Stimulated activated CD4-positive, alpha-beta T cell treated with anti-CD3 and anti-CD28 coated beads, Interleukin-2, amount 100 ng/mL, for 4 hours (primary cell): ENCODE measurements around the gene MAEA.

Experiments
- DNase-seq: peaks from one replicate; pipeline ENCODE4 v3.0.0-alpha.2; 2020; ENCODE audit warnings: low read depth

Gene MAEA

GRCh38 chr4:1289207-1290164 is at the start of gene MAEA:
MAEA (plus strand) TSS chr4:1289891; CDS start chr4:1289914, 23 bp downstream.
- DNase-seq: peak; percentile 96

DNA sequence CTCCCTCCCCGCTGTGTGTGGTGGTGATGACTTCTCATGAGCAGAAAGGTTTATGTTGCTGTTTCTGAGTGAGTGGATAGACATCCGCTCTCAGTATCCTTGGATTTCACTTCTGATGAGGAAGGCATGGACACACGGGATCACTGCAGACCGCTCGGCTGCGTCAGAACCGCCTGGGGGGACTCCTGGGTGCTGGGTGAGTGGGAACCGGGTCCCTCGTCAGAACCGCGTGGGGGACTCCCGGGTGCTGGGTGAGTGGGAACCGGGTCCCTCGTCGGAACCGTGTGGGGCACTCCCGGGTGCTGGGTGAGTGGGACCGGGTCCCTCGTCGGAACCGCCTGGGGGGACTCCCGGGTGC is 49.8 kb upstream of the MAEA start:
- DNase-seq: no peak

DNA sequence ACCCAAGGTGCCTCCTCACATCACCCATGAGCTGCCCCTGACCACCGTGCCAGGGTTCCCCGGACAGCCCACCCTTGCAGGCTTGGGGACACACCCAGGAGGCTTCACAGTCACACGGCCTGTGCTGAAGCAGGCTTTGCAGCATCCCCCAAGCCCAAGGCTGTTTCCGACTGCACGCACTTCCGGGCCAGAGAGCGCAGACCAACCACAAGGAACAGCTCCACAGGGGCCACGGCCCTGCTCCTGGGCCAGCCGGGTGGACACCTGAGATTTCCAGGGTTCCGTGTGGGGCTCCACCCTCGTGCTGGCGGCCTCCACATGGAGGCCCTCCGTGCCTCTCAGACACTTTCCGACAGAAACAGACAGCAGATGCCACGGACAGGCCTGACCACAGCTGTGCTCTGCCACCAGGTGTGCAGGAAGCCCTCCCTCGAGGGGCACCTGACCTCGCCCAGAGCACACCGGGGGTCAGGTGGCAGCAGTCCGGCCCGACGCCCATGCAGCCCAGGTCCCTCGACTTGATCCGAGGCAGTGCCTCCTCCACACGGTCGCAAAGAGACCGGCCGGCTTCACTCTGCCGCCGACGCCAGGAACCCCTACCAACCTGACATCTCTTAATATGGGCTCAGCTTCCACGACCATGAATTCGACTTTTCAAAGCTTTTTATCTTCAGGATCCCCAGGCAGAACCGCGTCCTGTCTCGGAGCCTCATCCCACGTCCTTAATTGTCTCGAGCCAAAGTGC is 48.8 kb upstream of the MAEA start:
- no peak for DNase-seq

DNA sequence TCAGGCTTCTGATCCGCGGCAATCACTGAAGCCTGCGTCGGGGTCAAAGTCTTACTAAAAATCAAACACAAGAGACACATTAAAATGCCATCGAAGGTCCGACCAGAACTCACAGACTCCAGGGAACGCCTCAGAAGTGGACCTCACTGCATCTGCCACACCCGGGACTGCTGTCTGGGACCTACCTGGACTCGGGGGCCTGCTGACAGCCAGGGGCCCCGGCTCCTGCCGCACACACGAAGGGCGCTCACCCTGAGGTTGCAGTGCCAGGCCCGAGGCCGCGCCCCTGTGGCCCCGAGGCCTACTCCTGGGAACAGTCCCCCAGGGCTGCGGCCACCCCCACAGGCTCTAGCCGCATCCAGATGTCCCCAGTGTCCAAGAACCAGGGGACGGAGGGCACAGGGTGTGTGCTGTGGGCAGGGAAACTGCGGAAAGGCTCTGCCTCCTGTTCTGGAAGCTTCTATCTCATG is 48.2 kb upstream of the MAEA start:
- no peak for DNase-seq

DNA sequence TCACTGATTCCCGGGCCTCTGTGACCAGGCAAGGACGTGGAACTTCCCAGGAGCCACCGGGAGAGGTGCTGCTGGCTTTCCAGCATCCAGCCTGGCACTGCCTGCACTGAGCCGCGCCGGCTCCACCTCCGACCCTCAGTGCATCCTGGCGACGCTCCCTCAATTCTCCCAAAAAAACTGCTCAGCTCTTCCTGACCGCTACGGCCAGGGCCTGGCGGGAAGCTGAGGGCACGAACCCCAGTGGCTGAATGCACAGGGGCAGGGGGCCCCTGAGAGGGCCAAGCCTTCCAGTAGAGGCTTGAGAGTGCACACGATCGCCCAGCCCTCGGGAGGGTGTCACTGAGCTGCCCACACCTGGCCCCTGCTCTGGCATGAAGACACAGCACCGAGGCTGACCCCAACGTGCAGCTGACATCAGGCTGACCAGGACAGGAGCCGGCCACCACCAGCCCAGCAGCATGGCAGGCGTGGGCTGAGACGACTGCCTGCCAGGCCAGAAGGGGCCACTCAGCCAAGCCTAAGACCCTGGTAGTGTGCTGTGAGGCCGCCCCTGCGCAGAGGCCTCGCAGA is 47.7 kb upstream of the MAEA start:
- no peak for DNase-seq

DNA sequence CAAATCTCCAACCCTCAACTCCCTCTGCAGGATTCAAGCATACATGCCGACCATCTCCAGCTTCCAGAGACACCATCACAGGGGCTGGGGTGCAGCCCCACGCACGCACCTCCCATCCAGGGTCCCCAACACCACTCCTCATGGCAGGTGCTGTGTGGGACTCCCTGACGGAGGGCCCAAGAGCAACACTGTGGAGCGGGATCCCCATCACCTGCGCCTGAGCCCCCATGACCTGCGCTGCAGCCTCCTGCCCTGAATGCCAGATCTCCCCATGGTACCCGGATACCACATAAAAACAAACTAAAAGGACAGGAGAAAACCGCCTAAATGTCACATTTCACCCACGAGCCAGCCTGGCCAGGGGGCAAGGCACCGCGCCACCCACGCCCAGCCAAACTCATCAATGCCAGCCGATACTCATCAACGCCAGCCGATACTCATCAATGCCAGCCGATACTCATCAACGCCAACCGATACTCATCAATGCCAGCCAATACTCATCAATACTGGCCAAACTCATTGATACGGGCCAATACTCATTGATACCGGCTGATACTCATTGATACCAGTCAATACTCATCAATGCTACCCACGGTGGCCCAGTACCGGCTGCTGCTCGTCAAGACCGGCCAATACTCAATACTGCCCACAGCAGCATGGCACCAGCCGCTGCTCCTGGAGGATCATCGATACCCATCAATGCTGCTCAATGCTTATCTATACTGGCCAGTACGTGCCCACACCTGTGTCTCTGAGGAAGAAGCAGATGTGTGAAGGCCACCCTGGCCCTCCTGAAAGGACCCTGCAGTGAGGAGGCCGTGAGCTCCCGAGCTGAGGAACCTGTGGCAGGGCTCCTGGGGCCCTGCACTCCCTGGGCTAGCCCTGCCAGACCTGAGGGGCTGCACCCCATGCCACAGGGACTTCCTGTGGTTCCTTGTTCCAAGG is 46.9 kb upstream of the MAEA start:
- no peak for DNase-seq

DNA sequence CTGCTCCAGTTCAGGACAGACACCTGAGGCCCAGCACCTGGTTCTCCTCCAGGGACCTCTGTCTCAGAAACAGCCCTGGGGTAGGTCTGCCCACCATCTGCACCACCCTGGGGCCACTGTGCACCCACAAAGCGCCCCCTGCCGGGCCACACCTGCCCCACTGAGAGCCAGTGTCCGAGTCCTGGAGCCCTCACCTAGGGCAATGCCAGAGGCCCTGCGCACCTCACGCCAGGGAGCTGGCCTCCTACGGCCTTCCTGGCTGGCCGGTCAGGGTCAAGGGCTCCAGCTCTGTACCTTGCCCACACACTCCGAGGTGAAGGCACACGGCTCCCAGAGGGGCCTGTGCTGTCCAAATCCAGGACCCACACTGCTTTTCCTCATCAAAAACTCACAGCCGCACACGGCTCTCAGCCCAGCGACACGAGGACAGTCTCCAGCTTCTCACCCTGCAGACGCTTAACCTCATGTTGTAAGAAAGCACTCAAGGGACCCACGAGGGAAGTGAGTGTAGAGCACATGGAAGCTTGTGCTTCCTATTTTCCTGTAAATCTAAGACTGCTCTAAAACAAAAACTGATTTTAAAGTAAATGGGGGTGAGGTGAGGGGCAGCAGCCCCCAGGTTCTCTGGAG is 46.1 kb upstream of the MAEA start:
- no peak for DNase-seq

GRCh38 chr4:1244081-1244977 is 45.4 kb upstream of the MAEA start:
- no peak for DNase-seq

- no peak for DNase-seq
These were observed 44.7 kb upstream of the MAEA start for GRCh38 chr4:1244978-1245471.

DNA sequence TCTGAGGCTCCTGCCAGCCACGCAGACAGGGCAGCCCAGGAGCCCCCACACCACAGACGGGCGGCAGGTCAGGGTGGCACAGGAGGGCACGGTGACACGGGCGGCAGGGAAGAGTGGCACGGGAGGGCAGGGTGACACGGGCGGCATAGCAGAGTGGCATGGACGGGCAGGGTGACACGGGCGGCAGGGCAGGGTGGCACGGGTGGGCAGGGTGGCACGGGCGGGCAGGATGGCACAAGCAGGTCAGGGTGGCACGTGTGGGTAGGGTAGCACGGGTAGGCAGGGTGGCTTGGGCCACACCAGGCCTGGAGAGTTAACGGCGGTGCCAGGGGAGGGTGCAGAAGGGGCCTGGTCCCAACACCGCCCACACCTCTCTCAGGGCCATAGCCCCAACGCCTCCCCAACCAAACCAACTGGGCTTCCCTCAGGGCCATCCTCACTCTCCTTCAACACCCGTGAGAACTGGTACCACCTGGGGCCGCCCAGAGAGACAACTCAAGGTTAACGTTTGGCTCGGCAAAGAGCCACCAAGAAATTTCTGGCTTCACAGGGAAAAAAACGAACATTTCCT is 44.1 kb upstream of the MAEA start:
- DNase-seq: no peak

GRCh38 chr4:1246111-1246881 is 43.4 kb upstream of the MAEA start:
- DNase-seq: no peak

- DNase-seq: no peak
These were observed 42.5 kb upstream of the MAEA start for GRCh38 chr4:1246901-1247863.

DNA sequence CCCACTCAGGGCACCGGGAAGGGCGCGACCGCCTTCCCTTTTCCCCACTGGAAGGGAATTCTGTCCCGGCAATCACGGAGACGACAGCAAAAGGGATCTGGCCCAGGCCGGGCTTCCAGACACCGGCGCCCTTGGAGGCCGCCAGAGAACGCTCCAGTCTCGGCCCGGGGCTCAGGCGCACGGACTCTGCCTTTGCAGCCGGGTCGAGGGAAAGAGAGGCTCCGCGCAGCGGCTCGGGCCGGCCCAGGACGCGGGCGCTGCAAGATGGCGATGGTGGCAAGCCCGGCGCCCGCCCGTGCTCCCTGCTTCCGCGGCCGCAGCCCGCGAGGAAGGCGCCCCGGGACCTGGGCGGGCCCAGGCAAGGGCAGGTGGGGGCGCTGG is 41.8 kb upstream of the MAEA start:
- no peak for DNase-seq

GRCh38 chr4:1248245-1249147 is 41.2 kb upstream of the MAEA start, which contains the start of gene CTBP1:
CTBP1 (minus strand) TSS chr4:1249130; CDS start chr4:1241331, 7,799 bp downstream.
- DNase-seq: peak; percentile 73

DNA sequence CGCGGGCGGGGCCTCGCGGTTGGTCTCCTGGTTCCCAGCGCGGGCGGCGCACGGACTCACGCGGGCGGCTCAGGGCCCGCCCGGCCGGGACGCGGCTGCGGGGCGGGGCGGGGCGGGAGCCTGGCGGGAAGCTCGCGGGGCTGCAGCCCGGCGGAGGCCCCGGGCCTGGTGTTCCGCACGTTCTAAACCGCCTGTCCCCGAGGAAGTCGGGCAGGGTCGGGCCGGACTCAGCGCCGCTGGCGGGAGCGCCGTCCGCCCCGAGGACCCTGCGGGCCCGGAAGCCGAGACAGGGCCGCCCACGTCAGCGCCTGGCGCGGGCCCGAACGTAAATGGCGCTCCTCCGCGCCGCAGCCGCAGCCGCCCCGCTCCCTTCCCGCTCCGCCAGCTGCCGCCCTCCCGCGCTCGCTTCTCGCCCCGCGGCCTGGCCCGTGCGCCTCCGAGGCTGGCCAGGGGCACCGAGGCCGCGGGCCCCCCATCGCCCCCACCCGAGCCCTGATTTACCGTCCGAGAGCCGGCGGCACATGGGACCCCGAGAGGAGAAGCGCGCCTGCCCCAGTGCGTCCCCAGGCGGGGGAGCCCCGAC is 40.5 kb upstream of the MAEA start:
- DNase-seq: peak; percentile 80
